Adrenal gland (tissue), 5 donors: ENCODE measurements around the gene NUFIP2.

ENCODE experiments used
- POLR2A ChIP-seq, 2 donors: fragments of 450-650 bp; IDR thresholded peaks; one replicate each; pipeline ENCODE4 v1.6.1; 2017; ENCODE audit warnings: antibody characterized with exemption in 2 of 2, mild to moderate bottlenecking in 2 of 2, moderate library complexity in 1 of 2
- TF ChIP-seq, protein P1 (sequence below), 6 experiments: fragments of 450-650 bp in 4 of 6; fragments of 200-600 bp in 2 of 6; sonication (generic) in 1 of 6; IDR thresholded peaks; 1 replicate in 5 of 6; 2 replicates in 1 of 6; pipeline versions ENCODE4 v1.5.1 to v1.8.0; 2016 to 2021; ENCODE audit warnings: antibody characterized with exemption in 6 of 6, mild to moderate bottlenecking in 2 of 6, moderate library complexity in 1 of 6
- donor health status: DM: no; HTN: no; CAD: no.

DNA sequence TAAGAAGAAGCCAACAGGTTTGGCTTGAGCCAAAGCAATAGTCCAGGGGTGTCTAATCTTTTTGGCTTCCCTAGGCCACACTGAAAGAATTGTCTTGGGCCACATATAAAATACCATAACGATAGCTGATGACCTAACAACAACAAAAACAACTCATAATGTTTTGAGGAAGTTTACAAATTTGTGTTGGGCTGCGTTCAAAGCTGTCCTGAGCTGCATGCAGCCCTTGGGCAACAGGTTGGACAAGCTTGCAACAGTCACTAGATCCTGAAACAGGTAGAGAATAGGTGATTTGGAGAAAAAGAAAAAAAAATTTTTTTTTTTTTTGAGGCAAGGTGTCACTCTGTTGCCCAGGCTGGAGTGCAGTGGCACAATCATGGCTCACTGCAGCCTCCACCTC is 42.8 kb downstream of the NUFIP2 start:
- TF ChIP-seq, protein P1, sequence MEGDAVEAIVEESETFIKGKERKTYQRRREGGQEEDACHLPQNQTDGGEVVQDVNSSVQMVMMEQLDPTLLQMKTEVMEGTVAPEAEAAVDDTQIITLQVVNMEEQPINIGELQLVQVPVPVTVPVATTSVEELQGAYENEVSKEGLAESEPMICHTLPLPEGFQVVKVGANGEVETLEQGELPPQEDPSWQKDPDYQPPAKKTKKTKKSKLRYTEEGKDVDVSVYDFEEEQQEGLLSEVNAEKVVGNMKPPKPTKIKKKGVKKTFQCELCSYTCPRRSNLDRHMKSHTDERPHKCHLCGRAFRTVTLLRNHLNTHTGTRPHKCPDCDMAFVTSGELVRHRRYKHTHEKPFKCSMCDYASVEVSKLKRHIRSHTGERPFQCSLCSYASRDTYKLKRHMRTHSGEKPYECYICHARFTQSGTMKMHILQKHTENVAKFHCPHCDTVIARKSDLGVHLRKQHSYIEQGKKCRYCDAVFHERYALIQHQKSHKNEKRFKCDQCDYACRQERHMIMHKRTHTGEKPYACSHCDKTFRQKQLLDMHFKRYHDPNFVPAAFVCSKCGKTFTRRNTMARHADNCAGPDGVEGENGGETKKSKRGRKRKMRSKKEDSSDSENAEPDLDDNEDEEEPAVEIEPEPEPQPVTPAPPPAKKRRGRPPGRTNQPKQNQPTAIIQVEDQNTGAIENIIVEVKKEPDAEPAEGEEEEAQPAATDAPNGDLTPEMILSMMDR (IDR thresholded peaks at IDR 0.05): no peak
- TF ChIP-seq POLR2A (IDR thresholded peaks at IDR 0.05): no peak
